ENCODE results near the gene MYH16. TPM values are rescaled to one million over a fixed set of nuclear protein-coding genes. Genes with fewer than 3 reads are reported as not detected.
"Not testable (repeated sequence)": the region's sequence is repeated elsewhere in the genome, so short reads cannot be mapped to it uniquely, and the experiment has no call there.

The MYH16 gene
- total RNA-seq, 2 experiments from 2014 or later, result not detected

DNA sequence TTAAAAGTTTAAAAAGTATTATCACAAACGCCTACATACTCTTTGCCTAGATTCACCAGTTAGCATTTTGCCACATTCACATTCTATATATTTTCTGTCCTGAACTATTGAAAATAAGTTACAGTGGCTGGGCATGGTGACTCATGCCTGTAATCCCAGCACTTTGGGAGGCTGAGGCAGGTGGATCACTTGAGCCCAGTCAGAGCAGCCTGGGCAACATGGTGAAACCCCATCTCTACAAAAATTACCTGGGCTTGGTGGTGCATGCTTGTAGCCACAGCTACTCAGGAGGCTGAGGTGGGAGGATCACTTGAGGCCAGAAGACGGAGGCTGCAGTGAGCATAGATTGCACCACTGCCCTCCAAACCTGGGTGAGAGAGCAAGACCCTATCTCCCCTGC lies 58.4 kb downstream of the MYH16 start:
- POLR2A ChIA-PET, result no interaction called here
- H3K4me1 Mint-ChIP-seq (ENCODE audit: low read depth), result peaks cover 43% of the 10 kb centered on the region
- ATAC-seq, result no peak
- H3K9me3 Mint-ChIP-seq (ENCODE audit: insufficient read depth), result no peaks in the 10 kb centered on the region
- H3K36me3 Mint-ChIP-seq (ENCODE audit: low read depth), result peaks cover 42% of the 10 kb centered on the region
- no peaks in the 10 kb centered on the region for H3K27me3 Mint-ChIP-seq (ENCODE audit: low read depth)
- H3K4me3 Mint-ChIP-seq, result no peak overlapping the region
- no peak for DNase-seq
- CTCF ChIA-PET, result interaction anchor here (1.0 to 2.7 kb wide), 2 partner anchors 18 to 41 kb away, joined by 3 to 8 read pairs; no protein-coding TSS in a partner anchor
- no peak overlapping the region for H3K27ac Mint-ChIP-seq

DNA sequence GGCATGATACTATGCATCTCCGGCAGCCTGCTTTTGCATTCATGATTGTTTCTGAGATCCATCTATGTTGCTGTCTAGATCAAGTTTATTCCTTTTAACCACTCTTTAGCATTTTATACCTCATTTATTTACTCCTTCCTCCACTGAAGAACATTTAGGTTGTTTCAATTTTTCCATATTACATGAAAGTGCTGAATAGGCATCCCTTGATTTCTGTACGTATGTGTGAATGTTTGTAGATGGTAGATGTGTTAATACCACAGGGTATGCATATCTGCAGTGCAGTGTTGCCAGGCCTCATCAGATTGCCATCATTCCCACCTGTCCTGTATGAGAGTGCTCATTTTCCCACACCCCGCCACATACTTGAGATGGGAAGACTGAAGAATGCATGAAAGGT lies 67.0 kb downstream of the MYH16 start:
- ChIA-PET POLR2A (no interaction called here), CTCF (interaction anchor here (0.7 to 0.8 kb wide), 2 partner anchors 11 to 26 kb away, joined by 3 read pairs; no protein-coding TSS in a partner anchor)
- ATAC-seq, result no peak
- no peak overlapping the region for H3K4me3 Mint-ChIP-seq
- H3K27ac Mint-ChIP-seq, result peak overlapping the region; percentile 30
- H3K4me1 Mint-ChIP-seq (ENCODE audit: low read depth), result no peaks in the 10 kb centered on the region
- no peaks in the 10 kb centered on the region for H3K27me3 Mint-ChIP-seq (ENCODE audit: low read depth)
- no peak for DNase-seq
- H3K9me3 Mint-ChIP-seq (ENCODE audit: insufficient read depth), result no peaks in the 10 kb centered on the region
- peaks cover 56% of the 10 kb centered on the region for H3K36me3 Mint-ChIP-seq (ENCODE audit: low read depth)

DNA sequence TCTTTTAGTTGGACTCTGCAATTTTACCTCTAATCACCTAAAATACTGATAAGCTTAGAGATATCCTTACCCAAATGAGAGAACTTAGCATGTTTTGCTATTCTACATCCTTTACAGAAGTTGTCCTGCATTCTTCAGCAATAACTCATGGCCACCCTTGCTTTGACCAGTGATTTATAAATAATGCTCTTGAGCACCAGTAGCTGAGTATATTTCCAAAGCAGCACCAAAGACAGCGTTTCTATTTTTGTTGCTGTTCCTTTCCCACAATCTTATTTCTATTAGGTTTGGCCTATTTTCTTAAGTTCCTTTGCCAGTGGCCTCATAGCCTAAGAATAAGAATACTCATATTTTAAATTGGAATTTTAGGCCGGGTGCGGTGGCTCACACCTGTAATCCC lies 68.0 kb downstream of the MYH16 start:
- ChIA-PET POLR2A (no interaction called here), CTCF (interaction anchor here (1.3 kb wide), 1 partner anchor 11 kb away, joined by 3 read pairs; no protein-coding TSS in a partner anchor)
- Mint-ChIP-seq H3K36me3 (ENCODE audit: low read depth) (peaks cover 57% of the 10 kb centered on the region), H3K4me1 (ENCODE audit: low read depth) (no peaks in the 10 kb centered on the region), H3K27me3 (ENCODE audit: low read depth) (no peaks in the 10 kb centered on the region), H3K9me3 (ENCODE audit: insufficient read depth) (no peaks in the 10 kb centered on the region), H3K4me3 (no peak overlapping the region), H3K27ac (no peak overlapping the region)
- DNase-seq (no peak), ATAC-seq (no peak)

DNA sequence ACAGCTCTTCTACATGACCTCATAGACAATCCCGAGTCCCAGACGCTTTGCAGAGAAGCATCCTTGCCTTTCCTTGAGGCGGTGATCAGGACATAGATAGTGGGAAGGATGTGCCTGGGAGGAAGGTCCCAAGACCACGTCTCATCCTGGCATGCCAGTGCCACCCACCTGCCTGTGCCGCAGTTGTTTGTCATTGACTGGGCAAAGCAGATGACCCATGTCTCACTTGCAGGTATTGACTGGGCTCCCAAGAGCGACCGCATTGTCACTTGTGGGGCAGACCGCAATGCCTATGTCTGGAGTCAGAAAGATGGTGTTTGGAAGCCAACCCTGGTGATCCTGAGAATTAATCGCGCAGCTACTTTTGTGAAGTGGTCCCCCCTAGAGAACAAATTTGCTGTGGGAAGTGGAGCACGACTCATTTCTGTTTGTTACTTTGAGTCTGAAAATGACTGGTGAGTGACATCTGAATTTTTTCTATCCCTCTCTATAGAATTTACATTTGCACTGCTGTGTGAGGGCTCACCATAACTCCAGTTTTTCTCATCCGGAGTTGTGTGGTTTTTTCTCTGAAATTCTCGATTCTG lies 71.5 kb downstream of the MYH16 start:
- DNase-seq (no peak), ATAC-seq (no peak)
- POLR2A ChIA-PET, result no interaction called here
- Mint-ChIP-seq H3K4me1 (ENCODE audit: low read depth) (no peaks in the 10 kb centered on the region), H3K9me3 (ENCODE audit: insufficient read depth) (no peaks in the 10 kb centered on the region), H3K36me3 (ENCODE audit: low read depth) (peaks cover 44% of the 10 kb centered on the region), H3K27me3 (ENCODE audit: low read depth) (no peaks in the 10 kb centered on the region), H3K27ac (no peak overlapping the region), H3K4me3 (no peak overlapping the region)
- CTCF ChIA-PET, result interaction anchor here (0.6 to 1.9 kb wide), 2 partner anchors 14 to 101 kb away, joined by 4 read pairs; no protein-coding TSS in a partner anchor

DNA sequence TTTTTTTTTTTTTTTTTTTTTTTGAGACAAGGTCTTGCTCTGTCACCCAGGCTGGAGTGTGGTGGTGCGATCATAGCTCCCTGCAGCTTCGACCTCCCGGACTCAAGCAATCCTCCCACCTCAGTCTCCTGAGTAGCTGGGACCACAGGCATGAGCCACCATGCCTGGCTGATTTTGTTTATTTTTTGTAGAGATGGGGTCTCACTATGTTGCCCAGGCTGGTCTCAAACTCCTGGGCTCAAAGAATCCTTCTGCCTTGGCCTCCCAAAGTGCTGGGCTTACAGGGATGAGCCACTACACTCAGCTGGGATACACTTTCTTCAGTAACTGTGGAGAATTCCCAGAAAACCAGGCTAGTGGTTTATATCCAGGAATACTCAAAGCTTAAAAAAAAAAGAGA lies 78.0 kb downstream of the MYH16 start:
- H3K9me3 Mint-ChIP-seq (ENCODE audit: insufficient read depth); H3K27ac Mint-ChIP-seq; H3K4me1 Mint-ChIP-seq (ENCODE audit: low read depth); ATAC-seq; DNase-seq; H3K27me3 Mint-ChIP-seq (ENCODE audit: low read depth); H3K4me3 Mint-ChIP-seq: not testable (repeated sequence)
- ChIA-PET CTCF (interaction anchor here (0.7 to 0.9 kb wide), 3 partner anchors 9 to 11 kb away, joined by 3 read pairs; no protein-coding TSS in a partner anchor), POLR2A (interaction anchor here (0.7 kb wide), 1 partner anchor 10 kb away, joined by 3 read pairs; no protein-coding TSS in a partner anchor)
- H3K36me3 Mint-ChIP-seq (ENCODE audit: low read depth), result peaks cover 40% of the 10 kb centered on the region

DNA sequence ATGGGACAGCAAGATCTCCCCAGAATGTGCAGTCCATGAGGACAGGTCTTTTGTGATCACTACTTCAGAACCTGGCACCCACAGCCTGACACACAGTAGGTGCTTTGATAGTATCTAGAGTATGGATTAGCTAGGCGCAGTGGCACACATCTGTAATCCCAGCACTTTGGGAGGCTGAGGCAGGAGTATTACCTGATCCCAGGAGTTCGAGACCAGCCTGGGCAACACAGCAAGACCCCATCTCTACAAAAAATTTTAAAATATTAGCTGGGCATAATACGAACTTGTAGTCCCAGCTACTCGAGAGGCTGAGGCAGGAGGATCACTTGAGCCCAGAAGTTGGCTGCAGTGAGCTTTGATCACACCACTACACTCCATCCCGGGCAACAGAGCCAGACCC lies 79.6 kb downstream of the MYH16 start:
- ChIA-PET POLR2A (interaction anchor here (0.6 kb wide), 1 partner anchor 17 kb away, joined by 3 read pairs; no protein-coding TSS in a partner anchor), CTCF (no interaction called here)
- ATAC-seq, result no peak
- peaks cover 41% of the 10 kb centered on the region for H3K36me3 Mint-ChIP-seq (ENCODE audit: low read depth)
- H3K27ac Mint-ChIP-seq, result no peak overlapping the region
- no peaks in the 10 kb centered on the region for H3K4me1 Mint-ChIP-seq (ENCODE audit: low read depth)
- DNase-seq, result no peak
- H3K4me3 Mint-ChIP-seq, result no peak overlapping the region
- H3K9me3 Mint-ChIP-seq (ENCODE audit: insufficient read depth), result no peaks in the 10 kb centered on the region
- no peaks in the 10 kb centered on the region for H3K27me3 Mint-ChIP-seq (ENCODE audit: low read depth)

DNA sequence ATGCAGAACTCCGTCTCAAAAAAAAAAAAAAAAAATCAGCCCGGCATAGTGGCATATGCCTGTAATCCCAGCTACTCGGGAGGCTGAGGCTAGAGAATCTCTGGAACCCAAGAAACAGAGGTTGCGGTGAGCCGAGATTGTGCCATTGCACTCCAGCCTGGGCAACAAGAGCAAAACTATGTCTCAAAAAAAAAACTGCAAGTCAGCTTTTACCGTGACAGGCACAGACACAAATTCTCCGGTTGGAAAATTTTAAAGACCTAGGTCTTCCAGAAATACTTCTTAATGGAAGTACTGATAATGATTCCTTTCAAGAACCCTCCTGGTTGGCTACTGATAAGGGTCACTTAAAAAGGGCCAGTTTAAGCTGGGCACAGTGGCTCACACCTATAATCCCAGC lies 82.5 kb downstream of the MYH16 start:
- no peaks in the 10 kb centered on the region for H3K4me1 Mint-ChIP-seq (ENCODE audit: low read depth)
- no peaks in the 10 kb centered on the region for H3K27me3 Mint-ChIP-seq (ENCODE audit: low read depth)
- CTCF ChIA-PET, result interaction anchor here (1.2 kb wide), 1 partner anchor 81 kb away, joined by 3 read pairs; no protein-coding TSS in a partner anchor
- DNase-seq, result no peak
- H3K9me3 Mint-ChIP-seq (ENCODE audit: insufficient read depth), result no peaks in the 10 kb centered on the region
- no peak overlapping the region for H3K27ac Mint-ChIP-seq
- H3K4me3 Mint-ChIP-seq, result no peak overlapping the region
- H3K36me3 Mint-ChIP-seq (ENCODE audit: low read depth), result peaks cover 49% of the 10 kb centered on the region
- ATAC-seq, result no peak
- POLR2A ChIA-PET, result interaction anchor here (0.6 kb wide), 1 partner anchor 179 kb away, joined by 3 read pairs; no protein-coding TSS in a partner anchor

DNA sequence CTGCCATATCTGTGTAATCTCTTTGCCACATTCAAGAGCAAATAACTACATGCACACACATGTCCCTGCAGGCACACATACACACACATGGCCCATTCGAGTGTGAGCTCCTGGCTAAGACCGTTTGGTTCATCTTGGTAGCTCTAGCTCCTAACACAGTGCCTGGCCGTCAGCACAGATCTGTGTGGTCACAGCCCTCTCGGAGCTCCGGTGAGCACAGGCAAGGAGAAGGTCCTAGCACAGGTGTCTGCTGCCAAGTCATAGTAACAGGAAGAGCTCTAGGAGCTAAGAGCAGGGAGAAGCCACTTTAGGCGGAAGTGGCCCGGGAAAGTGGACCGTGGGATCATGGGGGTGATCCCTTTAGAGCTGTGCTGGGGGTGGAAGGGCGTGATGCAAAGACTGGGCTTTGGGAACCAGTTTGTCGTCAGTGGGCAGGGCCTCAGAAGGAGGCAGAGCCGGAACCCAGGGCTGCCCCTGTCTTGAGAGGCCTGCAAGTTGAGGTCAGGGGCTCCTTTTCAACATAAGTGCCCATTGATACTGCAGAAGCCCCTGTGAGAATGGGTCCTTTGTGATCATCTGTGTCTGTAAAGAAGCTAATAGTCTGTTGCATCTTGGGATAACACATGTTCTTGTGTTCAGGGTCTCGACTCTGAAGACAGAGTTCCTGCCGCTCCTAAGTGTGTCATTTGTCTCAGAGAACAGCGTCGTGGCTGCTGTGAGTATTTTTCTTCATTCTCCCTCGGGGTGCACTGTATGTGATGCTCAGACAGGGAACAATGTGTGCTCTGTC lies 85.3 kb downstream of the MYH16 start:
- DNase-seq (no peak), ATAC-seq (no peak)
- H3K9me3 Mint-ChIP-seq (ENCODE audit: insufficient read depth), result no peaks in the 10 kb centered on the region
- H3K4me1 Mint-ChIP-seq (ENCODE audit: low read depth), result peaks cover 3% of the 10 kb centered on the region
- ChIA-PET CTCF (no interaction called here), POLR2A (no interaction called here)
- no peaks in the 10 kb centered on the region for H3K27me3 Mint-ChIP-seq (ENCODE audit: low read depth)
- peaks cover 45% of the 10 kb centered on the region for H3K36me3 Mint-ChIP-seq (ENCODE audit: low read depth)
- no peak overlapping the region for H3K4me3 Mint-ChIP-seq
- no peak overlapping the region for H3K27ac Mint-ChIP-seq

DNA sequence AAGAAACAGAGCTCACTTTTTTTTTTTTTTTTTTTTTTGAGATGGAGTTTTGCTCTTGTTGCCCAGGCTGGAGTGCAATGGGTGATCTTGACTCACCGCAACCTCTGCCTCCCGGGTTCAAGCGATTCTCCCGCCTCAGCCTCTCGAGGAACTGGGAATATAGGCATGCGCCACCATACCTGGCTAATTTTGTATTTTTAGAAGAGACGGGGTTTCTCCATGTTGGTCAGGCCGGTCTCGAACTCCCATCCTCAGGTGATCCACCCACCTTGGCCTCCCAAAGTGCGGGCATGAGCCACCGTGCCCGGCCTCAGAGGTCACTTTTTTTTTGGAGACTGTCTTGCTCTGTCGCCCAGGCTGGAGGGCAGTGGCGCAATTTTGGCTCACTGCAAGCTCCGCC lies 85.9 kb downstream of the MYH16 start:
- H3K27ac Mint-ChIP-seq; ATAC-seq; H3K4me3 Mint-ChIP-seq; DNase-seq; H3K4me1 Mint-ChIP-seq (ENCODE audit: low read depth); H3K9me3 Mint-ChIP-seq (ENCODE audit: insufficient read depth); POLR2A ChIA-PET; CTCF ChIA-PET; H3K27me3 Mint-ChIP-seq (ENCODE audit: low read depth): not testable (repeated sequence)
- H3K36me3 Mint-ChIP-seq (ENCODE audit: low read depth), result peaks cover 50% of the 10 kb centered on the region

DNA sequence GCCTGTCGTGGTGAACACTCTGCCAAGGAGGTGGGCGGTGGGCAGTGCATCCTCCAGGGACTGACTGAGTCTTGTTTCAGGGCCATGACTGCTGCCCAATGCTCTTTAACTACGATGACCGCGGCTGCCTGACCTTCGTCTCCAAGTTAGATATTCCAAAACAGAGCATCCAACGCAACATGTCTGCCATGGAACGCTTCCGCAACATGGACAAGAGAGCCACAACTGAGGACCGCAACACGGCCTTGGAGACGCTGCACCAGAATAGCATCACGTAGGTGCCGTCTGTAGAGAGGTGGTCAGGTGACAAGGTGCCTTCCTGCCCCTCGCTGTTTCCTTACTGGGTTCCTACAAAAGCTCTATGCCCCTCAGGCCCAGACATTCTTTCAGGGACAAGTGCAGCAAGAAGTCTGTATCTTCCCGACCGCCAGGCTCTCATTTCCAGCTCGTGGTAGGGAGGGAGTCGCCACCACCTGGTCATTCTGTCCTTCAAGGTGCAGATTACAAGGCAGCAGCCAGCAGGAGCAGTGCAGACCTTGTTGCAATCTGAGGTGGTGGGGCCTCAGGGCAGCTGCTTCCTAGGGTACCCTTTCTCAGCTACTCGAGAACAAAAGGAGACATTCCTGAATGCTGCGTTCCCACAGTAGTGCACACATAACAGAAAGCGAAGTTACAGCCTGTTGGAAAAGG lies 87.0 kb downstream of the MYH16 start:
- H3K27me3 Mint-ChIP-seq (ENCODE audit: low read depth), result no peaks in the 10 kb centered on the region
- CTCF ChIA-PET, result interaction anchor here (1.0 kb wide), 1 partner anchor 9 kb away, joined by 3 read pairs; no protein-coding TSS in a partner anchor
- no peak for ATAC-seq
- H3K9me3 Mint-ChIP-seq (ENCODE audit: insufficient read depth), result no peaks in the 10 kb centered on the region
- H3K4me3 Mint-ChIP-seq, result no peak overlapping the region
- no peak for DNase-seq
- H3K4me1 Mint-ChIP-seq (ENCODE audit: low read depth), result peaks cover 3% of the 10 kb centered on the region
- H3K27ac Mint-ChIP-seq, result no peak overlapping the region
- H3K36me3 Mint-ChIP-seq (ENCODE audit: low read depth), result peaks cover 51% of the 10 kb centered on the region
- POLR2A ChIA-PET, result interaction anchor here (0.9 to 1.0 kb wide), 2 partner anchors 9 to 49 kb away, joined by 3 read pairs; partner anchors contain the start of genes BUD31 and PDAP1

All from activated CD8-positive, alpha-beta T cell treated with anti-CD3 and anti-CD28 coated beads, Interleukin-2, amount 10 ng/mL, durations not matched to agents 7 days and 5 days (primary cell).